Natural killer cell treated with Interleukin-12 subunit alpha and Interleukin-12 subunit beta and Interleukin-15 and Interleukin-18, amount 100 ng/mL, for 72 hours (primary cell): Measurements from ENCODE around the gene EIF2D. TPM values are rescaled to one million over a fixed set of nuclear protein-coding genes. Genes with fewer than 3 reads are reported as not detected.

Source experiments
- ATAC-seq, 2 donors: fragments of 150-1000 bp; cut with Tn5 transposase in 1 of 2; sonication (Bioruptor Pico), chemical (Tn5 transposase) in 1 of 2; 2 replicates each; pipeline ENCODE4 v1.10.0; 2021
- DNase-seq: peaks from one replicate; pipeline ENCODE4 v3.0.0; 2022; ENCODE audit warnings: low spot score
- H3K27ac Mint-ChIP-seq, 2 donors: 1 replicate in 1 of 2; 2 replicates in 1 of 2; pipeline ENCODE4 v1.8.0; 2022; ENCODE audit warnings: mixed read lengths in 2 of 2, mild to moderate bottlenecking in 1 of 2, moderate library complexity in 1 of 2
- H3K27me3 Mint-ChIP-seq, 2 donors: 1 replicate in 1 of 2; 2 replicates in 1 of 2; pipeline ENCODE4 v1.8.0; 2022; ENCODE audit warnings: mixed read lengths in 2 of 2
- H3K36me3 Mint-ChIP-seq: one replicate; pipeline ENCODE4 v1.8.0; 2022; ENCODE audit warnings: mixed read lengths
- H3K4me1 Mint-ChIP-seq, 2 donors: 1 replicate in 1 of 2; 2 replicates in 1 of 2; pipeline ENCODE4 v1.8.0; 2022; ENCODE audit warnings: low read depth in 2 of 2, mixed read lengths in 2 of 2, mild to moderate bottlenecking in 1 of 2
- H3K4me3 Mint-ChIP-seq: one replicate; pipeline ENCODE4 v1.8.0; 2022; ENCODE audit warnings: mixed read lengths
- H3K9me3 Mint-ChIP-seq: 2 replicates; pipeline ENCODE4 v1.8.0; 2022; ENCODE audit warnings: mixed read lengths
- total RNA-seq, 2 donors: library from RNA; stranded (reverse); gene quantifications; one replicate each; pipeline ENCODE4 v1.2.3, GENCODE V29; 2022

EIF2D gene
- total RNA-seq, 2 donors from 2014 or later, result 49.1 to 91.5 TPM

DNA sequence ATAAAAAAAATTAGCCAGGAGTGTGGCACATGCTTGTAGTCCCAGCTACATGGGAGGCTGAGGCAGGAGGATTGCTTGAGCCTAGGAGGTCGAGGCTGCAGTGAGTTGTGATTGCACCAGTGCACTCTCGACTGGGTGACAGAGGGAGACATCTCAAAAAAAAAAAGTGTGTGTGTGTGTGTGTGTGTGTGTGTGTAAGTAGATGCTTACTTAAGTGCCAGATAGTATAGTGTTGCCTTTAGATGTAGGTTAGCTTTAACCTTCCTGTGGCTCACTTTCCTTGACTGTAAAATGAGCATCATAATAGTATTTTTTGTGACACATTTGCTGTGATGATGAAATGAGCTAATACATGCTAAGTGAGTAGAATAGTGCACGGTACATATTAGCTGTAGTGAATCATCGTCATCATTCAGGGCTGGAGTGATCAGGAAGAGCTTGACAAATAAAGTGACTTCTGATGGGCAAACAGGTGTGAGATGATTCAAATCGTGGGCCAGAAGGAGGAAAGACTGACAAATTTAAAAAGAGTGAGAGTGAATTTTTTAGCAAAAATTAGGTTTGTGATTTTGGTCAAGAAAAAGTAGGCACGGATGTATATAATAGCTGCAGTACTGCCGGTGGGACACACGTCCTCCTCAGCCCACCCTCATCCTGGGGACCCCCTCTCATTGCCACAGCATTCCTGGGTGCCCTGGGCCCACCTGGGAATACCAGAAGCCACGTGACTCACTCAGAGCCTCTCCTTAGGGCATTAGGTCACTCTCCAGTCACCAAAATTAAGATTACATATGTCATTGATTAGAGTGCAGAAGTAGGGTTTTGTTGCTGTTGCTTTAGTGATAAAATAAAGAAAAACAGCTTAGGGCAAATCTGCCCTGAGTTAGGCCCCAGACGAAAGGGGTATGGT, 33.9 kb downstream of the EIF2D start:
- Mint-ChIP-seq H3K36me3 (peaks cover 25% of the 10 kb centered on the region), H3K27ac (peak overlapping the region; percentile 99 to 100), H3K4me1 (peaks cover 94 to 97% of the 10 kb centered on the region in 2 donors), H3K27me3 (no peaks in the 10 kb centered on the region), H3K9me3 (no peaks in the 10 kb centered on the region), H3K4me3 (peak overlapping the region; percentile 91)
- ATAC-seq (peak; percentile 55 to 70), DNase-seq (no peak)

DNA sequence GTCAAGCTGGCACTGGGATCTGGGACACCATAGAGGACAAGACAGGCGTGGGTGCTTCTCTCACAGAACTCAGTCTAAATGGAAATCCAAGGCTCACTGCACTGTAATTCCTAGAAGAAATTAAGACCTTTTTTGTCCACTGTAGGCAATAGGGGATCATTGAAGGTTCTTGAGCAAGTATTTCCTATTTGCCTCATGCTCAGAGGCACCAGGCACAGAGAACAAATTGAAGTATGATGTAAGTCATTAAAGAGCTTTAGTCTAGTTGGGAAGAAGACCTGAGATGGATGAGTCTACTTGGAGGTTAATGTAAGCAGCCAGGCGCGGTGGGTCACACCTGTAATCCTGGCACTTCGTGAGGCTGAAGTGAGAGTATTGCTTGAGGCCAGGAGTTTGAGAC, 34.6 kb downstream of the EIF2D start:
- ATAC-seq (no peak), DNase-seq (no peak)
- Mint-ChIP-seq H3K27me3 (no peaks in the 10 kb centered on the region), H3K4me3 (peak overlapping the region; percentile 91), H3K4me1 (peaks cover 94 to 97% of the 10 kb centered on the region in 2 donors), H3K27ac (peak overlapping the region; percentile 99 to 100), H3K36me3 (peaks cover 31% of the 10 kb centered on the region), H3K9me3 (no peaks in the 10 kb centered on the region)

DNA sequence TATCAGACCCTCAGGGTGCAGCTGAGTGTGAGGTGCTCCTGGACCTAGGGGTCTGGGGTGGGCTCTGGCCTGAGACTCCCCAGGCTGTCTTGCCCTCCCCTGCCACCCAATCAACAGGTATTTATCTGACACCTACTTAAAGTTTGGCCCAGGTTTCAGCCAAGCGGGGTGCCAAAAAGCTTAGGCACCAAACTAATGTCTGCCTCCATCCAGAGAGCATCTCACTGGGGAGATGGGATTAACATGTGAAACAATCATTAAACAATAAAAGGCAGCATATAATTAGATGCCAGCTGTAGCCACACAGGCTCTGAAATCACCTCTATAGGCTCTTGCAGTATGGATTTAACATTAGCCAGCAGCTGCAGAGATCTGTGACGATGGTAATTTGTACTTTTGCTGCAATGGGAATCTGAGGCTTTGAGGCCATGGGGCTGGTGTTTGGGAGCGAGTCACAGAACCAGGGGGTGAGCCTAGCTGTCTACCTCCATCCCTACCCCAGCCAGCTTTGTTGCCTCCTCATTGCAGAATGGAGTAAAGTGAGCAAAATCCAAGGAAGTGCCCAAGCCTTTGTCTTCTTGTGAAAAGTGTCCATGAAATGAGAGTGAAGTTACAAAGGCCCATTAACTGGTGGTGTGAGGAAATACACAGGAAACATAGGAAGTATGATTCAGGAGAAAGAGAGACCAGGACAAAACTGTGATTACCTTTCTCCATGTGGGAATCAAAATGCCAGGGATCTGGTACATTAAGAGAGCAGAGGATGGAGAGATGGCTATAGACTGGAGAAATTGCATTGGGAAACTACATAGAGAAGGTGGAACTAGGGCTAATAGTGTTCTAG, 36.1 kb downstream of the EIF2D start:
- peak overlapping the region; percentile 91 for H3K4me3 Mint-ChIP-seq
- H3K27me3 Mint-ChIP-seq, result no peaks in the 10 kb centered on the region
- H3K27ac Mint-ChIP-seq, result peak overlapping the region; percentile 99 to 100
- no peak for ATAC-seq
- H3K4me1 Mint-ChIP-seq, result peaks cover 91 to 97% of the 10 kb centered on the region in 2 donors
- no peak for DNase-seq
- H3K9me3 Mint-ChIP-seq, result no peaks in the 10 kb centered on the region
- peaks cover 35% of the 10 kb centered on the region for H3K36me3 Mint-ChIP-seq

- Mint-ChIP-seq H3K27ac (peak overlapping the region; percentile 99 to 100), H3K4me3 (peak overlapping the region; percentile 91), H3K4me1 (peaks cover 89 to 97% of the 10 kb centered on the region in 2 donors), H3K27me3 (no peaks in the 10 kb centered on the region), H3K36me3 (peaks cover 30% of the 10 kb centered on the region), H3K9me3 (no peaks in the 10 kb centered on the region)
- peak; percentile 59 for ATAC-seq
- DNase-seq, result peak; percentile 75
Measured at GRCh38 chr1:206575165-206575893, 36.9 kb downstream of the EIF2D start.

DNA sequence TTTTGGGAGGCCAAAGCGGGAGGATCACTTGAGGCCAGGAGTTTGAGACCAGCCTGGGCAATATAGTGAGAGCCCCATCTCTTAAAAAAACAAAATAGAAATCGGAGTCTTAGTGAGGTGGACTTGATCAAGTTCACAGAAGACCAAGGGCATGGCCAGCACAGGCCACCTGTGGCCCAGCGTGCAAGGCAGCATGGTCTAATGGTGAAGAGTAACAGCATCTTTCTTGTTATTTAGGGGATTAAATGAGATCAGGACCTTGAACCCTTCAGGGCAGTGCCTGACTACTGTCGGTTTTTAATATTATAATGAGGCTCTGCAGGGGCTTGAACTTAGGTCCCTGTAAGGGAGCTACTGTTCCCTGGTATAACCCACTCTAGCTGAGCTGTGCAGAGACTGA, 38.5 kb downstream of the EIF2D start:
- peaks cover 82 to 95% of the 10 kb centered on the region in 2 donors for H3K4me1 Mint-ChIP-seq
- no peaks in the 10 kb centered on the region for H3K27me3 Mint-ChIP-seq
- peak overlapping the region; percentile 99 to 100 for H3K27ac Mint-ChIP-seq
- H3K4me3 Mint-ChIP-seq, result peak overlapping the region; percentile 62
- H3K9me3 Mint-ChIP-seq, result no peaks in the 10 kb centered on the region
- peaks cover 27% of the 10 kb centered on the region for H3K36me3 Mint-ChIP-seq
- ATAC-seq (no peak), DNase-seq (no peak)

DNA sequence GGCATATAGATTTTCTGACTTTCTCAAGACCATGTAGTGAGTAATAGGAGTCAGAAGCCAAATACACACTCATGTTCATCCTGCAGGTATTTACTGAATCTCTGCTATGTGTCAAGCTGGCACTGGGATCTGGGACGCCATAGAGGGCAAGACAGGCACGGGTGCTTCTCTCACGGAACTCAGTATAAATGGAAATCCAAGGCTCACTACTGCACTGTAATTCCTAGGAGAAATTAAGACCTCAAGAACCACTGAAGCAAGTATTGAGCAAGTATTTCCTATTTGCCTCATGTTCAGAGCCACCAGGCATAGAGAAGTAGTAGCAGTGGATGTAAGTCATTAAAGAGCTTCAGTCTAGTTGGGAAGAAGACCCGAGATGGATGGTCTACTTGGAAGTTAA, 38.9 kb downstream of the EIF2D start:
- Mint-ChIP-seq H3K9me3 (no peaks in the 10 kb centered on the region), H3K4me1 (peaks cover 82 to 95% of the 10 kb centered on the region in 2 donors), H3K27me3 (no peaks in the 10 kb centered on the region), H3K36me3 (peaks cover 25% of the 10 kb centered on the region), H3K27ac (peak overlapping the region; percentile 99 to 100), H3K4me3 (peak overlapping the region; percentile 56)
- DNase-seq (no peak), ATAC-seq (no peak)

- Mint-ChIP-seq H3K27me3 (no peaks in the 10 kb centered on the region), H3K4me1 (peaks cover 82 to 95% of the 10 kb centered on the region in 2 donors), H3K4me3 (peak overlapping the region; percentile 56), H3K9me3 (no peaks in the 10 kb centered on the region), H3K27ac (peak overlapping the region; percentile 99 to 100), H3K36me3 (peaks cover 22% of the 10 kb centered on the region)
- no peak for DNase-seq
- ATAC-seq, result no peak
Measured at GRCh38 chr1:206572835-206573234, 39.4 kb downstream of the EIF2D start.

DNA sequence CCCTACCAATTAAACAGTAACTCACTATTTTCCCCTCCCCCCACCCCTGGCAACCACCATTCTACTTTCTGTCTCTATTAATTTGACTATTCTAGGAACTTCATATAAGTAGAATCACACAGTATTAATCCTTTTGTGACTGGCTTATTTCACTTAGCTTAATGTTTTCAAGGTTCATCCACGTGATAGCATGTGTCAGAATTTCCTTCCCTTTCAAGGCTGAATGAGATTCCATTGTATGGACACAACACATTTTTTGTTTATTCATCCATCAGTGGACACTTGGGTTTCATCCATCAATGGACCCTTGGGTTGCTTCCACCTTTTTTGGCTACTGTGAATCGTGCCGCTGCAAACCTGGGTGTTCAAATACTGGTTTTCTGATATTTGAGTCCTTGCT, 41.7 kb downstream of the EIF2D start:
- DNase-seq (no peak), ATAC-seq (no peak)
- H3K36me3 Mint-ChIP-seq, result peaks cover 17% of the 10 kb centered on the region
- H3K27me3 Mint-ChIP-seq, result no peaks in the 10 kb centered on the region
- peak overlapping the region; percentile 15 for H3K4me3 Mint-ChIP-seq
- peak overlapping the region; percentile 99 to 100 for H3K27ac Mint-ChIP-seq
- H3K4me1 Mint-ChIP-seq, result peaks cover 86 to 94% of the 10 kb centered on the region in 2 donors
- no peaks in the 10 kb centered on the region for H3K9me3 Mint-ChIP-seq

- no peak overlapping the region for H3K4me3 Mint-ChIP-seq
- H3K27me3 Mint-ChIP-seq, result no peaks in the 10 kb centered on the region
- peak overlapping the region; percentile 99 to 100 for H3K27ac Mint-ChIP-seq
- ATAC-seq, result no peak
- no peaks in the 10 kb centered on the region for H3K9me3 Mint-ChIP-seq
- DNase-seq, result peak; percentile 15
- peaks cover 88 to 96% of the 10 kb centered on the region in 2 donors for H3K4me1 Mint-ChIP-seq
- H3K36me3 Mint-ChIP-seq, result peaks cover 26% of the 10 kb centered on the region
Measured at GRCh38 chr1:206569556-206569955, 42.7 kb downstream of the EIF2D start.

DNA sequence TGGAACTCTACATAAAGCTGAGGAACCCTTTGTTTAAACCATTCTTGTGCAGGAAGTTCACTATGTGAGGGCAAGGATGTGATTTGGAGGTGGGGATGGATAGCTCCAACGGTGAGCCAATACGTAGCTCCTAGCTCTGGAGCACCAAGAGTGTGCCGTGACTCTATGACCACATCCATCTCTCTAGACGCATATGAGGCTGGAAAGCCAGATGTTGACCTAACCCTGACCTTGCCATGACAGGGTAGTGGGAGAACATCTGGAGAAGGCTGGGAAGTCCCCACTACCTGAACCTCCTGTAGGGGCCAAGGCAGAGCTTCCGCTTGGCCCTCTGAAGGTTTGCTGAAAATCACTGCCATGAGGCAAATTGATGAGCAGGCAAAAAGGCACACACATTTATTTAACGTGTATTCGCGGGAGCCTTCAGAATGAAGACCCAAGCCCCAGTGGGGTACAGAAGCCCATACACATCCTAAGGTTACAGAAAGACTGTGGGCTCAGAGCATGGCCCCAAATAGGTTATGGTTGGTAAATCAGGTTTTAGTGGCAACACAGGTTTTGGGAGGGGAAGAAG, 43.4 kb downstream of the EIF2D start:
- no peak for DNase-seq
- Mint-ChIP-seq H3K27me3 (no peaks in the 10 kb centered on the region), H3K4me1 (peaks cover 88 to 96% of the 10 kb centered on the region in 2 donors), H3K27ac (peak overlapping the region; percentile 99 to 100), H3K36me3 (peaks cover 33% of the 10 kb centered on the region), H3K4me3 (peak overlapping the region; percentile 84), H3K9me3 (no peaks in the 10 kb centered on the region)
- ATAC-seq, result no peak

GRCh38 chr1:206568256-206568655, 44.0 kb downstream of the EIF2D start:
- DNase-seq (no peak), ATAC-seq (peak; percentile 79 to 82)
- peaks cover 28% of the 10 kb centered on the region for H3K36me3 Mint-ChIP-seq
- peak overlapping the region; percentile 99 to 100 for H3K27ac Mint-ChIP-seq
- peaks cover 88 to 96% of the 10 kb centered on the region in 2 donors for H3K4me1 Mint-ChIP-seq
- H3K4me3 Mint-ChIP-seq, result peak overlapping the region; percentile 84
- H3K9me3 Mint-ChIP-seq, result no peaks in the 10 kb centered on the region
- H3K27me3 Mint-ChIP-seq, result no peaks in the 10 kb centered on the region

GRCh38 chr1:206566999-206567398, 45.3 kb downstream of the EIF2D start:
- no peaks in the 10 kb centered on the region for H3K9me3 Mint-ChIP-seq
- H3K4me1 Mint-ChIP-seq, result peaks cover 89 to 96% of the 10 kb centered on the region in 2 donors
- H3K27ac Mint-ChIP-seq, result peak overlapping the region; percentile 99 to 100
- no peak for DNase-seq
- H3K4me3 Mint-ChIP-seq, result peak overlapping the region; percentile 84
- H3K36me3 Mint-ChIP-seq, result peaks cover 28% of the 10 kb centered on the region
- H3K27me3 Mint-ChIP-seq, result no peaks in the 10 kb centered on the region
- no peak for ATAC-seq

DNA sequence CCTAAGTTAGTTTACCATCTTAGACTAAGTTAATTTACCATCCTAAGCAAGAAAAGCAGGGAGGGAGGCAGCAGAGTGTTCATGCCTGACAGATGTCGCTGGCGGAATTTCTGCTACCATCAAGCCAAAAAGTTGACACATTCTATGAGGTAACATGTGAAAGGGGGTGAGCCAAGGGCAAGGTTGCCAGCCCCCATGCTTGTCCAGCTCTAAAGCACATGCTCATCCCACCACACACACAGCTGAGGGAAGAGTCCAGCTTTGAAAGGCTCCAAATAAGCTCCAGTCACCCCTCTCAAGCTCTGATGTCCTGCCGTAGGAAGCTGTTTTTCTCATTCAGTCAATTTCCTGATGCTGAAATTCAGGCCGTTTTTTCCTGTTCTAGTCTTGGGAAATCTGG, 46.3 kb downstream of the EIF2D start:
- Mint-ChIP-seq H3K36me3 (peaks cover 22% of the 10 kb centered on the region), H3K9me3 (no peaks in the 10 kb centered on the region), H3K4me3 (peak overlapping the region; percentile 84), H3K27ac (peak overlapping the region; percentile 99 to 100), H3K4me1 (peaks cover 89 to 95% of the 10 kb centered on the region in 2 donors), H3K27me3 (no peaks in the 10 kb centered on the region)
- DNase-seq, result no peak
- no peak for ATAC-seq
